Pancreas (tissue), 10 donors: ENCODE measurements around the gene SAMD8. TPM values are rescaled to one million over a fixed set of nuclear protein-coding genes. Genes with fewer than 3 reads are reported as not detected.
A peak's percentile ranks its signal among the peaks of the same experiment; 100 is the strongest.

Experiments
- ATAC-seq, 4 donors: fragments of 200-7000 bp; cut with Tn5 transposase; one replicate each; pipeline versions ENCODE4 v1.8.0 to v1.9.1; 2020; ENCODE audit warnings: mild to moderate bottlenecking in 4 of 4, moderate library complexity in 4 of 4
- DNase-seq, 6 donors: peaks; one replicate each; pipeline ENCODE4 v3.0.0-alpha.2; 2020
- FAIRE-seq: peaks from 2 replicates; lab custom pipeline; 2012; peaks lifted over from hg19 to GRCh38; lab: Jason Lieb, UNC
- H3K27ac ChIP-seq, 4 donors: fragments of 200-600 bp; sonication (generic); 1 replicate in 3 of 4; 2 replicates in 1 of 4; pipeline versions ENCODE4 v1.5.0 to v1.8.0; 2020
- H3K27me3 ChIP-seq, 4 donors: fragments of 200-600 bp; one replicate each; pipeline ENCODE4 v1.8.0; 2021
- H3K36me3 ChIP-seq, 3 donors: fragments of 200-600 bp; sonication (generic) in 1 of 3; one replicate each; pipeline versions ENCODE4 v1.5.0 to v1.8.0; 2020 to 2021
- H3K4me1 ChIP-seq, 3 donors: fragments of 200-600 bp; one replicate each; pipeline ENCODE4 v1.8.0; 2021
- H3K4me3 ChIP-seq, 4 donors: fragments of 200-600 bp; sonication (generic) in 2 of 4; one replicate each; pipeline versions ENCODE4 v1.5.0 to v1.8.0; 2020 to 2021
- H3K9me3 ChIP-seq, 4 donors: fragments of 200-600 bp; one replicate each; pipeline ENCODE4 v1.8.0; 2021
- CTCF ChIP-seq, 4 donors: fragments of 200-600 bp; sonication (generic) in 3 of 4; IDR thresholded peaks; one replicate each; pipeline versions ENCODE4 v1.5.0 to v1.8.0; 2021; ENCODE audit warnings: antibody characterized with exemption in 4 of 4
- WGBS, 2 donors: extraction: QIAGEN DNeasy Blood & Tissue Kit; methylation state at CpG; one replicate each; pipeline ENCODE4 v1.1.7; 2013; 5-methylcytosine and 5-hydroxymethylcytosine counted together
- intact Hi-C, 3 donors: fragments of 100-400 bp; cut with DNase I; formaldehyde crosslinking; loops; one replicate each; pipeline versions ENCODE4 v1.11.1 to v1.14.2; 2022
- polyA plus RNA-seq, 2 donors: library from polyadenylated mRNA; stranded (reverse); fragments of 200-250 nt; gene quantifications; one replicate each; pipeline ENCODE4 v1.2.3, GENCODE V29; 2013
- total RNA-seq, 6 donors: library from RNA; stranded (reverse); fragmentation: NEBNext Ultra II Directional in 4 of 6; extraction: Animal tissue kit (Norgen Biotek cat#: 25700) in 4 of 6; gene quantifications; one replicate each; pipeline versions ENCODE4 v1.2.1 to v1.2.4, GENCODE V29; 2021 to 2023
- donor health status: healthy with polysubstance abuse.
- donor health status: DM: no; HTN: no; CAD: no; lungs with moderate emphysema.
- donor health status: DM: no; HTN: no; CAD: no.
- donor health status: control.
- donor health status: control.
- donor health status: Bipolar disorder and iron deficiency.
- donor health status: DM: yes; HTN: yes; CAD: no.
- donor health status: DM: no; HTN: no; CAD: no.
- donor health status: DM: no; HTN: no; CAD: no.
- donor health status: DM: yes; HTN: yes; CAD: no.

Gene SAMD8
- total and polyA plus RNA-seq, 8 donors: 2.1 to 10.1 (median 6.2) TPM

DNA sequence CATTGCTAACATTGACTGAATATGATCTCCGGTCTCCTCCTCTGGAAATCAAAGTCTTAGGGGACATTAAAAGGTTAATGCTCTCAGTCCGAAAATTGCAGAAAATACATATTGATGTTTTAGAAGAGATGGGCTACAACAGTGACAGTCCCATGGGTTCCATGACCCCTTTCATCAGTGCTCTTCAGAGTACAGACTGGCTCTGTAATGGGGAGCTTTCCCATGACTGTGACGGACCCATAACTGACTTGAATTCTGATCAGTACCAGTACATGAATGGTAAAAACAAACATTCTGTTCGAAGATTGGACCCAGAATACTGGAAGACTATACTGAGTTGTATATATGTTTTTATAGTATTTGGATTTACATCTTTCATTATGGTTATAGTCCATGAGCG is 39.2 kb downstream of the SAMD8 start:
- intact Hi-C loops: no loop called here
- Histone ChIP-seq H3K4me1 (no peaks in the 10 kb centered on the region), H3K36me3 (no peaks in the 10 kb centered on the region), H3K27me3 (no peaks in the 10 kb centered on the region), H3K27ac (no peak overlapping the region), H3K4me3 (no peak overlapping the region), H3K9me3 (no peaks in the 10 kb centered on the region)
- DNase-seq (no peak), FAIRE-seq (no peak), ATAC-seq (no peak)
- 85 to 89% methylated on average over 5 of the region's 5 CpGs for WGBS, 2 donors
- no peak for TF ChIP-seq CTCF (IDR thresholded peaks at IDR 0.05)

GRCh38 chr10:75159519-75159918 is 48.1 kb downstream of the SAMD8 start:
- FAIRE-seq (no peak), ATAC-seq (no peak), DNase-seq (no peak)
- intact Hi-C loops: no loop called here
- no peak overlapping the region for H3K4me3 ChIP-seq
- H3K4me1 ChIP-seq: no peaks in the 10 kb centered on the region
- H3K27ac ChIP-seq: no peak overlapping the region
- no peak for TF ChIP-seq CTCF (IDR thresholded peaks at IDR 0.05)
- 87 to 91% methylated on average over 4 of the region's 4 CpGs for WGBS, 2 donors
- no peaks in the 10 kb centered on the region for H3K9me3 ChIP-seq
- no peaks in the 10 kb centered on the region for H3K27me3 ChIP-seq
- H3K36me3 ChIP-seq: no peaks in the 10 kb centered on the region

GRCh38 chr10:75165684-75166622 is 54.5 kb downstream of the SAMD8 start:
- Histone ChIP-seq H3K27ac (no peak overlapping the region), H3K9me3 (no peaks in the 10 kb centered on the region), H3K4me3 (no peak overlapping the region), H3K4me1 (peaks cover 0 to 7% (median 0%) of the 10 kb centered on the region in 3 donors), H3K27me3 (no peaks in the 10 kb centered on the region), H3K36me3 (no peaks in the 10 kb centered on the region)
- intact Hi-C loops: no loop called here
- DNase-seq: no peak
- WGBS, 2 donors: 45 to 46% methylated on average over 2 of the region's 2 CpGs
- FAIRE-seq: no peak
- ATAC-seq: peak in 1 of 4 donors; percentile 50
- TF ChIP-seq CTCF (IDR thresholded peaks at IDR 0.05): no peak

DNA sequence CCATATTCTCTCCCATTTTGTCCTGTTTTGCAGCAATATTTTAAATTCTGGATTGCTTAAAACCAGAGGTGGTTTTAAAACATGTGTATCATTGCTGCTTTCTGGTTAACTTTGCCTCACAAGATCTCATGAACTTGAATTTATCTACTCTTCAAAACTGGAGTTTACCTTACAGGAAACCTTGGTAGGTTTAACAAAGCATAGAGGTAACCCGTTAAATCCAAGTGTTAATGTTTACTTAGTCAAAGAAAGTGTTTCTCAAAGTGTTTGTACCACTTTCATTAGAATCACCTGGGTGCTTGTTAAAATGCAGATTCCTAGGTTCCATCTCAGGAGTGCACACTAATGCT is 55.1 kb downstream of the SAMD8 start:
- H3K4me3 ChIP-seq: no peak overlapping the region
- FAIRE-seq (no peak), DNase-seq (no peak), ATAC-seq (no peak)
- H3K27ac ChIP-seq: no peak overlapping the region
- H3K36me3 ChIP-seq: no peaks in the 10 kb centered on the region
- intact Hi-C loops: no loop called here
- H3K27me3 ChIP-seq: no peaks in the 10 kb centered on the region
- no peak for TF ChIP-seq CTCF (IDR thresholded peaks at IDR 0.05)
- WGBS, 2 donors: 34 to 60% methylated on average over 1 of the region's 1 CpG
- peaks cover 0 to 7% (median 0%) of the 10 kb centered on the region in 3 donors for H3K4me1 ChIP-seq
- H3K9me3 ChIP-seq: no peaks in the 10 kb centered on the region

DNA sequence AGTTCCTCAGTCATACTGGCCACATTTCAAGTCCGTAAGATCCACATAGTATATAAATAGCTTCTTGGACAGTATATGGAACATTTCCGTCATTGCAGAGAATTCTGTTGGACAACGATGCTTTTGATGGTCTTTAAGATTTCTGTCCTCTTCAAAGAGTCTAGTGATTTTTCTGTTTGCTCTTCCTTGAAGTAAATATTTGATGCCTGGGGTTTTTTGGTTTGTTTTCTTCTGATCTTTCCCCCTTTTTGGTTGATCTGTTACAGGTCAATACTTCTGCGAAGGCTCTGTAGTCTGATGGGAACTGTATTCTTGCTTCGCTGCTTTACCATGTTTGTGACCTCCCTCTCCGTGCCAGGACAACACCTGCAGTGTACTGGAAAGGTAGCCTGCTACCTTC is 56.8 kb downstream of the SAMD8 start:
- no peaks in the 10 kb centered on the region for H3K27me3 ChIP-seq
- peaks cover 0 to 7% (median 0%) of the 10 kb centered on the region in 3 donors for H3K4me1 ChIP-seq
- no peaks in the 10 kb centered on the region for H3K36me3 ChIP-seq
- FAIRE-seq (no peak), DNase-seq (no peak), ATAC-seq (no peak)
- no peak overlapping the region for H3K4me3 ChIP-seq
- no peak for TF ChIP-seq CTCF (IDR thresholded peaks at IDR 0.05)
- intact Hi-C loops: no loop called here
- WGBS, 2 donors: 77 to 90% methylated on average over 6 of the region's 6 CpGs
- H3K9me3 ChIP-seq: no peaks in the 10 kb centered on the region
- H3K27ac ChIP-seq: no peak overlapping the region
